GM23338 (cell line): ENCODE data around the gene MRPL1. TPM values are rescaled to one million over a fixed set of nuclear protein-coding genes. Genes with fewer than 3 reads are reported as not detected.

ENCODE experiments used
- ATAC-seq: fragments of 200-7000 bp; cut with Tn5 transposase; 3 replicates; pipeline ENCODE4 v1.9.1; 2020
- DNase-seq: peaks from one replicate; pipeline ENCODE4 v3.0.0-alpha.2; 2015; ENCODE audit warnings: low spot score
- H2AFZ ChIP-seq: fragments of 200-600 bp; sonication (generic); 2 replicates; pipeline ENCODE4 v1.8.0; 2016; ENCODE audit warnings: antibody characterized with exemption, mild to moderate bottlenecking, moderate library complexity
- H3F3A ChIP-seq: fragments of 200-600 bp; sonication (generic); replicated peaks from 2 replicates; pipeline ENCODE4 v1.8.0; 2017; ENCODE audit warnings: antibody characterized with exemption, mixed run types, low read depth
- H3K27ac ChIP-seq: fragments of 200-600 bp; sonication (generic); 2 replicates; pipeline ENCODE4 v1.6.1; 2016; ENCODE audit warnings: low read depth
- H3K27me3 ChIP-seq: fragments of 200-600 bp; sonication (generic); 2 replicates; pipeline ENCODE4 v1.8.0; 2016; ENCODE audit warnings: mild to moderate bottlenecking, mixed run types, moderate library complexity; ENCODE audit not compliant: insufficient read depth
- H3K36me3 ChIP-seq: fragments of 200-600 bp; sonication (generic); 2 replicates; pipeline ENCODE4 v1.8.0; 2016; ENCODE audit warnings: mild to moderate bottlenecking; ENCODE audit not compliant: insufficient read depth
- H3K4me1 ChIP-seq: fragments of 200-600 bp; sonication (generic); 2 replicates; pipeline ENCODE4 v1.8.0; 2016; ENCODE audit warnings: mild to moderate bottlenecking, moderate library complexity; ENCODE audit not compliant: insufficient read depth
- H3K4me2 ChIP-seq: fragments of 200-600 bp; sonication (generic); 2 replicates; pipeline ENCODE4 v1.7.1; 2017; ENCODE audit warnings: mixed run types
- H3K4me3 ChIP-seq: fragments of 200-600 bp; sonication (generic); 2 replicates; pipeline ENCODE4 v1.6.1; 2016; ENCODE audit warnings: mixed run types
- H3K79me2 ChIP-seq: fragments of 200-600 bp; sonication (generic); replicated peaks from 2 replicates; pipeline ENCODE4 v1.8.0; 2017; ENCODE audit warnings: mild to moderate bottlenecking; ENCODE audit not compliant: insufficient read depth
- H3K9me2 ChIP-seq: fragments of 200-600 bp; sonication (generic); 2 replicates; pipeline ENCODE4 v1.8.0; 2017; ENCODE audit not compliant: insufficient read depth
- H4K20me1 ChIP-seq: fragments of 200-600 bp; sonication (generic); replicated peaks from 2 replicates; pipeline ENCODE4 v1.8.0; 2017; ENCODE audit warnings: mild to moderate bottlenecking; ENCODE audit not compliant: insufficient read depth
- H3K27ac Mint-ChIP-seq: 2 replicates; pipeline ENCODE4 v1.8.0; 2020; ENCODE audit warnings: inconsistent platforms, mild to moderate bottlenecking, moderate library complexity, mixed read lengths
- H3K27me3 Mint-ChIP-seq: 3 replicates; pipeline ENCODE4 v1.8.0; 2022; ENCODE audit warnings: low read depth, mild to moderate bottlenecking, moderate library complexity, mixed read lengths, inconsistent platforms; ENCODE audit not compliant: insufficient read depth, poor library complexity
- H3K36me3 Mint-ChIP-seq: 3 replicates; pipeline ENCODE4 v1.8.0; 2021; ENCODE audit warnings: low read depth, mild to moderate bottlenecking, inconsistent platforms, moderate library complexity, mixed read lengths
- H3K4me1 Mint-ChIP-seq: 3 replicates; pipeline ENCODE4 v1.8.0; 2020; ENCODE audit warnings: mild to moderate bottlenecking, inconsistent platforms, mixed read lengths
- H3K4me3 Mint-ChIP-seq: 3 replicates; pipeline ENCODE4 v1.8.0; 2021; ENCODE audit warnings: moderate library complexity, mild to moderate bottlenecking, inconsistent platforms, mixed read lengths
- H3K9me3 Mint-ChIP-seq: 3 replicates; pipeline ENCODE4 v1.8.0; 2020; ENCODE audit warnings: moderate library complexity, mild to moderate bottlenecking, inconsistent platforms, mixed read lengths
- CREB1 ChIP-seq: fragments of 250-450 bp; sonication (Bioruptor Pico); IDR thresholded peaks from 2 replicates; pipeline ENCODE4 v1.5.0; 2020; ENCODE audit warnings: low read depth, mild to moderate bottlenecking, moderate library complexity
- EZH2 ChIP-seq: fragments of 200-600 bp; sonication (generic); IDR thresholded peaks from one replicate; pipeline ENCODE4 v1.8.0; 2017; ENCODE audit warnings: antibody characterized with exemption, mild to moderate bottlenecking, low read depth; ENCODE audit not compliant: unreplicated experiment
- EZH2phosphoT487 ChIP-seq: fragments of 200-600 bp; sonication (generic); IDR thresholded peaks from one replicate; pipeline ENCODE4 v1.8.1; 2018; ENCODE audit warnings: antibody characterized with exemption; ENCODE audit not compliant: unreplicated experiment
- JUNB ChIP-seq: IDR thresholded peaks from one replicate; pipeline ENCODE4 v1.6.1; 2016; ENCODE audit warnings: antibody characterized with exemption; ENCODE audit not compliant: unreplicated experiment
- POLR2AphosphoS5 ChIP-seq: IDR thresholded peaks from 2 replicates; pipeline ENCODE4 v1.6.1; 2016; ENCODE audit warnings: antibody characterized with exemption, low read depth
- ZNF114 ChIP-seq: fragments of 250-450 bp; sonication (Bioruptor Pico); IDR thresholded peaks from 2 replicates; pipeline ENCODE4 v1.5.0; 2020; ENCODE audit warnings: mild to moderate bottlenecking, moderate library complexity
- ZNF331 ChIP-seq: fragments of 250-450 bp; sonication (Bioruptor Pico); IDR thresholded peaks from 2 replicates; pipeline ENCODE4 v1.5.0; 2020; ENCODE audit warnings: low read depth, mild to moderate bottlenecking, moderate library complexity
- polyA plus RNA-seq: library from polyadenylated mRNA; unstranded; fragments of >200 nt; fragmentation: Nextera tagmentation; extraction: Ambion mirVana; gene quantifications from 2 replicates; pipeline ENCODE4 v1.2.1, GENCODE V29; 2016
- total RNA-seq: library from RNA; depleted of rRNA; stranded (reverse); fragments of >200 nt; shearing (Covaris generic); gene quantifications from 2 replicates; pipeline ENCODE4 v1.2.3, GENCODE V29; 2014
- TF ChIP-seq, protein P1 (sequence below): fragments of 250-450 bp; sonication (Bioruptor Pico); IDR thresholded peaks from 2 replicates; pipeline ENCODE4 v1.5.0; 2020; ENCODE audit warnings: mild to moderate bottlenecking, moderate library complexity
- TF ChIP-seq, protein P2 (sequence below), 2 experiments: fragments of 200-600 bp in 1 of 2; sonication (generic) in 1 of 2; conservative IDR thresholded peaks; 2 replicates each; pipeline versions ENCODE4 v1.5.1 to v1.6.1; 2016 to 2017; ENCODE audit warnings: antibody characterized with exemption in 2 of 2, low read depth in 2 of 2, mild to moderate bottlenecking in 2 of 2, moderate library complexity in 1 of 2
- TF ChIP-seq, protein P3 (sequence below): IDR thresholded peaks from 2 replicates; pipeline ENCODE4 v1.6.1; 2016; ENCODE audit warnings: antibody characterized with exemption

Gene MRPL1
- total and polyA plus RNA-seq, 2 experiments from 2014 or later: 29.2 to 46.5 TPM

- Histone ChIP-seq H4K20me1 (no peaks in the 10 kb centered on the region), H3K36me3 (no peaks in the 10 kb centered on the region), H2AFZ (0 out of 2 replicates have a peak overlapping the region, but pooled peaks have one; percentile 15), H3K27ac (no peak overlapping the region), H3K79me2 (no peaks in the 10 kb centered on the region), H3K4me2 (no peak overlapping the region), H3K27me3 (no peaks in the 10 kb centered on the region), H3K4me1 (peaks cover under 1% of the 10 kb centered on the region; the same call in 1 of the 2 replicates), H3K4me3 (no peak overlapping the region), H3F3A (no peaks in the 10 kb centered on the region), H3K9me2 (no peaks in the 10 kb centered on the region)
- peaks cover 1% of the 10 kb centered on the region for H3K27me3 Mint-ChIP-seq
- no peak for DNase-seq
- no peak for ATAC-seq
- H3K27ac Mint-ChIP-seq: no peak overlapping the region
- H3K9me3 Mint-ChIP-seq: no peaks in the 10 kb centered on the region
- TF ChIP-seq, protein P1, sequence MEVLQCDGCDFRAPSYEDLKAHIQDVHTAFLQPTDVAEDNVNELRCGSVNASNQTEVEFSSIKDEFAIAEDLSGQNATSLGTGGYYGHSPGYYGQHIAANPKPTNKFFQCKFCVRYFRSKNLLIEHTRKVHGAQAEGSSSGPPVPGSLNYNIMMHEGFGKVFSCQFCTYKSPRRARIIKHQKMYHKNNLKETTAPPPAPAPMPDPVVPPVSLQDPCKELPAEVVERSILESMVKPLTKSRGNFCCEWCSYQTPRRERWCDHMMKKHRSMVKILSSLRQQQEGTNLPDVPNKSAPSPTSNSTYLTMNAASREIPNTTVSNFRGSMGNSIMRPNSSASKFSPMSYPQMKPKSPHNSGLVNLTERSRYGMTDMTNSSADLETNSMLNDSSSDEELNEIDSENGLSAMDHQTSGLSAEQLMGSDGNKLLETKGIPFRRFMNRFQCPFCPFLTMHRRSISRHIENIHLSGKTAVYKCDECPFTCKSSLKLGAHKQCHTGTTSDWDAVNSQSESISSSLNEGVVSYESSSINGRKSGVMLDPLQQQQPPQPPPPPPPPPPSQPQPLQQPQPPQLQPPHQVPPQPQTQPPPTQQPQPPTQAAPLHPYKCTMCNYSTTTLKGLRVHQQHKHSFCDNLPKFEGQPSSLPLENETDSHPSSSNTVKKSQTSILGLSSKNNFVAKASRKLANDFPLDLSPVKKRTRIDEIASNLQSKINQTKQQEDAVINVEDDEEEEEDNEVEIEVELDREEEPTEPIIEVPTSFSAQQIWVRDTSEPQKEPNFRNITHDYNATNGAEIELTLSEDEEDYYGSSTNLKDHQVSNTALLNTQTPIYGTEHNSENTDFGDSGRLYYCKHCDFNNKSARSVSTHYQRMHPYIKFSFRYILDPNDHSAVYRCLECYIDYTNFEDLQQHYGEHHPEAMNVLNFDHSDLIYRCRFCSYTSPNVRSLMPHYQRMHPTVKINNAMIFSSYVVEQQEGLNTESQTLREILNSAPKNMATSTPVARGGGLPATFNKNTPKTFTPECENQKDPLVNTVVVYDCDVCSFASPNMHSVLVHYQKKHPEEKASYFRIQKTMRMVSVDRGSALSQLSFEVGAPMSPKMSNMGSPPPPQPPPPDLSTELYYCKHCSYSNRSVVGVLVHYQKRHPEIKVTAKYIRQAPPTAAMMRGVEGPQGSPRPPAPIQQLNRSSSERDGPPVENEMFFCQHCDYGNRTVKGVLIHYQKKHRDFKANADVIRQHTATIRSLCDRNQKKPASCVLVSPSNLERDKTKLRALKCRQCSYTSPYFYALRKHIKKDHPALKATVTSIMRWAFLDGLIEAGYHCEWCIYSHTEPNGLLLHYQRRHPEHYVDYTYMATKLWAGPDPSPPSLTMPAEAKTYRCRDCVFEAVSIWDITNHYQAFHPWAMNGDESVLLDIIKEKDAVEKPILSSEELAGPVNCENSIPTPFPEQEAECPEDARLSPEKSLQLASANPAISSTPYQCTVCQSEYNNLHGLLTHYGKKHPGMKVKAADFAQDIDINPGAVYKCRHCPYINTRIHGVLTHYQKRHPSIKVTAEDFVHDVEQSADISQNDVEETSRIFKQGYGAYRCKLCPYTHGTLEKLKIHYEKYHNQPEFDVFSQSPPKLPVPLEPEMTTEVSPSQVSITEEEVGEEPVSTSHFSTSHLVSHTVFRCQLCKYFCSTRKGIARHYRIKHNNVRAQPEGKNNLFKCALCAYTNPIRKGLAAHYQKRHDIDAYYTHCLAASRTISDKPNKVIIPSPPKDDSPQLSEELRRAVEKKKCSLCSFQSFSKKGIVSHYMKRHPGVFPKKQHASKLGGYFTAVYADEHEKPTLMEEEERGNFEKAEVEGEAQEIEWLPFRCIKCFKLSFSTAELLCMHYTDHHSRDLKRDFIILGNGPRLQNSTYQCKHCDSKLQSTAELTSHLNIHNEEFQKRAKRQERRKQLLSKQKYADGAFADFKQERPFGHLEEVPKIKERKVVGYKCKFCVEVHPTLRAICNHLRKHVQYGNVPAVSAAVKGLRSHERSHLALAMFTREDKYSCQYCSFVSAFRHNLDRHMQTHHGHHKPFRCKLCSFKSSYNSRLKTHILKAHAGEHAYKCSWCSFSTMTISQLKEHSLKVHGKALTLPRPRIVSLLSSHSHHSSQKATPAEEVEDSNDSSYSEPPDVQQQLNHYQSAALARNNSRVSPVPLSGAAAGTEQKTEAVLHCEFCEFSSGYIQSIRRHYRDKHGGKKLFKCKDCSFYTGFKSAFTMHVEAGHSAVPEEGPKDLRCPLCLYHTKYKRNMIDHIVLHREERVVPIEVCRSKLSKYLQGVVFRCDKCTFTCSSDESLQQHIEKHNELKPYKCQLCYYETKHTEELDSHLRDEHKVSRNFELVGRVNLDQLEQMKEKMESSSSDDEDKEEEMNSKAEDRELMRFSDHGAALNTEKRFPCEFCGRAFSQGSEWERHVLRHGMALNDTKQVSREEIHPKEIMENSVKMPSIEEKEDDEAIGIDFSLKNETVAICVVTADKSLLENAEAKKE (CRISPR knock-in tag): no peak
- TF ChIP-seq JUNB (no peak), CREB1 (CRISPR knock-in tag) (no peak), EZH2phosphoT487 (no peak)
- H3K4me1 Mint-ChIP-seq: peaks cover under 1% of the 10 kb centered on the region; the same call in 1 of the 3 replicates
- H3K4me3 Mint-ChIP-seq: no peak overlapping the region
- H3K36me3 Mint-ChIP-seq: no peaks in the 10 kb centered on the region
Observed at GRCh38 chr4:77852892-77853495, 9.6 kb upstream of the MRPL1 start.

- no peak for DNase-seq
- no peaks in the 10 kb centered on the region for H3K27me3 Mint-ChIP-seq
- ATAC-seq: no peak
- TF ChIP-seq, protein P2, sequence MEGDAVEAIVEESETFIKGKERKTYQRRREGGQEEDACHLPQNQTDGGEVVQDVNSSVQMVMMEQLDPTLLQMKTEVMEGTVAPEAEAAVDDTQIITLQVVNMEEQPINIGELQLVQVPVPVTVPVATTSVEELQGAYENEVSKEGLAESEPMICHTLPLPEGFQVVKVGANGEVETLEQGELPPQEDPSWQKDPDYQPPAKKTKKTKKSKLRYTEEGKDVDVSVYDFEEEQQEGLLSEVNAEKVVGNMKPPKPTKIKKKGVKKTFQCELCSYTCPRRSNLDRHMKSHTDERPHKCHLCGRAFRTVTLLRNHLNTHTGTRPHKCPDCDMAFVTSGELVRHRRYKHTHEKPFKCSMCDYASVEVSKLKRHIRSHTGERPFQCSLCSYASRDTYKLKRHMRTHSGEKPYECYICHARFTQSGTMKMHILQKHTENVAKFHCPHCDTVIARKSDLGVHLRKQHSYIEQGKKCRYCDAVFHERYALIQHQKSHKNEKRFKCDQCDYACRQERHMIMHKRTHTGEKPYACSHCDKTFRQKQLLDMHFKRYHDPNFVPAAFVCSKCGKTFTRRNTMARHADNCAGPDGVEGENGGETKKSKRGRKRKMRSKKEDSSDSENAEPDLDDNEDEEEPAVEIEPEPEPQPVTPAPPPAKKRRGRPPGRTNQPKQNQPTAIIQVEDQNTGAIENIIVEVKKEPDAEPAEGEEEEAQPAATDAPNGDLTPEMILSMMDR (conservative IDR thresholded peaks at IDR 0.05; ENCODE audit: low read depth in 2 of 2): no peak
- no peak for TF ChIP-seq ZNF331 (CRISPR knock-in tag)
- no peak for TF ChIP-seq CREB1 (CRISPR knock-in tag)
- TF ChIP-seq EZH2phosphoT487: no peak
- TF ChIP-seq ZNF114 (CRISPR knock-in tag): no peak
- no peak for TF ChIP-seq POLR2AphosphoS5
- TF ChIP-seq, protein P3, sequence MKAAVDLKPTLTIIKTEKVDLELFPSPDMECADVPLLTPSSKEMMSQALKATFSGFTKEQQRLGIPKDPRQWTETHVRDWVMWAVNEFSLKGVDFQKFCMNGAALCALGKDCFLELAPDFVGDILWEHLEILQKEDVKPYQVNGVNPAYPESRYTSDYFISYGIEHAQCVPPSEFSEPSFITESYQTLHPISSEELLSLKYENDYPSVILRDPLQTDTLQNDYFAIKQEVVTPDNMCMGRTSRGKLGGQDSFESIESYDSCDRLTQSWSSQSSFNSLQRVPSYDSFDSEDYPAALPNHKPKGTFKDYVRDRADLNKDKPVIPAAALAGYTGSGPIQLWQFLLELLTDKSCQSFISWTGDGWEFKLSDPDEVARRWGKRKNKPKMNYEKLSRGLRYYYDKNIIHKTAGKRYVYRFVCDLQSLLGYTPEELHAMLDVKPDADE: no peak
- TF ChIP-seq EZH2: no peak
Observed at GRCh38 chr4:77854431-77855111, 8.1 kb upstream of the MRPL1 start.

More at GRCh38 chr4:77854431-77855111, 8.1 kb upstream of the MRPL1 start:
- no peak overlapping the region for H3K4me3 ChIP-seq
- H3K4me2 ChIP-seq: no peak overlapping the region
- no peak overlapping the region for H3K27ac ChIP-seq
- H3K27ac Mint-ChIP-seq: no peak overlapping the region
- H3K4me3 Mint-ChIP-seq: no peak overlapping the region
- no peaks in the 10 kb centered on the region for H3K4me1 Mint-ChIP-seq
- H3K9me3 Mint-ChIP-seq: no peaks in the 10 kb centered on the region
- H3K36me3 ChIP-seq: no peaks in the 10 kb centered on the region
- no peaks in the 10 kb centered on the region for H3K36me3 Mint-ChIP-seq
- H3F3A ChIP-seq: no peaks in the 10 kb centered on the region
- no peaks in the 10 kb centered on the region for H3K9me2 ChIP-seq
- no peaks in the 10 kb centered on the region for H3K79me2 ChIP-seq
- no peaks in the 10 kb centered on the region for H4K20me1 ChIP-seq
- no peaks in the 10 kb centered on the region for H3K4me1 ChIP-seq
- H3K27me3 ChIP-seq: no peaks in the 10 kb centered on the region
- H2AFZ ChIP-seq: no peak overlapping the region
